ENCODE data around the gene P2RY8. TPM values are rescaled to one million over a fixed set of nuclear protein-coding genes. Genes with fewer than 3 reads are reported as not detected.
"Not testable (repeated sequence)": the region's sequence is repeated elsewhere in the genome, so short reads cannot be mapped to it uniquely, and the experiment has no call there.

Gene P2RY8
- polyA plus RNA-seq, 1 donor: 0.51 TPM

GRCh38 chrX:1444561-1445500 is 92.2 kb downstream of the P2RY8 start:
- DNase-seq (ENCODE audit: low read depth): no peak

GRCh38 chrX:1443496-1444075 is 93.4 kb downstream of the P2RY8 start:
- DNase-seq (ENCODE audit: low read depth): no peak

GRCh38 chrX:1442724-1443367 is 94.1 kb downstream of the P2RY8 start:
- no peak for DNase-seq (ENCODE audit: low read depth)

- no peak for DNase-seq (ENCODE audit: low read depth)
These were observed 94.8 kb downstream of the P2RY8 start for GRCh38 chrX:1442016-1442665.

- DNase-seq (ENCODE audit: low read depth): no peak
These were observed 96.5 kb downstream of the P2RY8 start for GRCh38 chrX:1440506-1440905.

- no peak for DNase-seq (ENCODE audit: low read depth)
These were observed 101.6 kb downstream of the P2RY8 start for GRCh38 chrX:1435241-1435895.

- DNase-seq (ENCODE audit: low read depth): no peak
These were observed 102.1 kb downstream of the P2RY8 start for GRCh38 chrX:1434871-1435240.

- no peak for DNase-seq (ENCODE audit: low read depth)
These were observed 103.2 kb downstream of the P2RY8 start for GRCh38 chrX:1433646-1434357.

- DNase-seq (ENCODE audit: low read depth): no peak
These were observed 106.5 kb downstream of the P2RY8 start for GRCh38 chrX:1430451-1430850.

- DNase-seq (ENCODE audit: low read depth): no peak
These were observed 109.2 kb downstream of the P2RY8 start for GRCh38 chrX:1427756-1428155.

- DNase-seq (ENCODE audit: low read depth): not testable (repeated sequence)
These were observed 110.7 kb downstream of the P2RY8 start for GRCh38 chrX:1426321-1426720.

- DNase-seq (ENCODE audit: low read depth): no peak
These were observed 111.6 kb downstream of the P2RY8 start for GRCh38 chrX:1425381-1425780.

- no peak for DNase-seq (ENCODE audit: low read depth)
These were observed 112.7 kb downstream of the P2RY8 start for GRCh38 chrX:1424147-1424851.

GRCh38 chrX:1423215-1423614 is 113.8 kb downstream of the P2RY8 start:
- DNase-seq (ENCODE audit: low read depth): no peak

- no peak for DNase-seq (ENCODE audit: low read depth)
These were observed 114.9 kb downstream of the P2RY8 start for GRCh38 chrX:1422135-1422465.

- no peak for DNase-seq (ENCODE audit: low read depth)
These were observed 115.4 kb downstream of the P2RY8 start for GRCh38 chrX:1421433-1422134.

- no peak for DNase-seq (ENCODE audit: low read depth)
These were observed 116.6 kb downstream of the P2RY8 start for GRCh38 chrX:1420371-1420770.

GRCh38 chrX:1419545-1420355 is 117.2 kb downstream of the P2RY8 start:
- DNase-seq (ENCODE audit: low read depth): no peak
